GM18517 (cell line): ENCODE results near the gene SAMM50.
"Not testable (repeated sequence)": the region's sequence is repeated elsewhere in the genome, so short reads cannot be mapped to it uniquely, and the experiment has no call there.

Experiments
- ATAC-seq: cut with Tn5 transposase; IDR thresholded peaks from one replicate; pipeline ENCODE4 v1.9.1; 2021; ENCODE audit warnings: mild to moderate bottlenecking, moderate library complexity; ENCODE audit not compliant: unreplicated experiment

SAMM50 gene

DNA sequence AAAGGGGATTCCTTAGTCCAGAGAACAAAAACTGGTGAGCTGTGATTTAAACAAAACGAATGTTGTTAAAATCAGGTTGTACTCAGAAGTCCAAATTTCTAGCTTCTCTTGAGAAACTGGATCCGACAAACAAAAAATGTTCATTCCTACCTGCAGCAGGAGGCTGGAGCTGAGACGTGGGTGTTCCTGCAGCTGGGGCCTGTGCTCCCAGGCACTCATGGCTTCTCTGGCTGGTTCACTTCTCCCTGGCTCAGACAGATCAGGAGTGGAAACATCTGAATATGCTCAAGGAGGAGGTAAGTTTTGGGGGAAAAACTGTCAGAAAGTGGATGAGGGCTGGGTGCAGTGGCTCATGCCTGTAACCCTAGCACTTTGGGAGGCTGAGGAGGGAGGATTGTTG lies 44.1 kb downstream of the SAMM50 start:
- no peak for ATAC-seq

GRCh38 chr22:44000123-44000522 lies 44.9 kb downstream of the SAMM50 start:
- no peak for ATAC-seq

GRCh38 chr22:44001521-44001920 lies 46.3 kb downstream of the SAMM50 start:
- ATAC-seq = no peak

- ATAC-seq = no peak
Measured at GRCh38 chr22:44002324-44002723, 47.1 kb downstream of the SAMM50 start.

DNA sequence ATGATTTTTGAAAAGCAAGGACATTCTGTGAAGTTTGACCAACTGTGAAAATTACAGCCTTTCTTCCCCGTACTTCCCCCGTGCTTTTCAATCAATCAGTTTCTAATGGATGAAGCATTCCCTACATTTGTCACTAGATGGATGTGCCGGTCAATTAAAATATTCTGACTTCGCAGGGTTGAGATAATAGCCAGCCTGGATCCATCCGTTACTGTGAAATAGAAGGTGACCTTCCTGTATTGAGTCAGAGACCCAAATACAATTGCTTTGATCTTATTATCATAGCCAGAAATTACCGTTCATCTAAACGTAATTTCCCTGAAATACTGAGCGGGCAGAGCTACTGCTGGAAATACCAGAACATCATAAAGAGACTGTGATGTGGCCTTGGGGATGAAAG lies 47.8 kb downstream of the SAMM50 start:
- ATAC-seq = no peak

DNA sequence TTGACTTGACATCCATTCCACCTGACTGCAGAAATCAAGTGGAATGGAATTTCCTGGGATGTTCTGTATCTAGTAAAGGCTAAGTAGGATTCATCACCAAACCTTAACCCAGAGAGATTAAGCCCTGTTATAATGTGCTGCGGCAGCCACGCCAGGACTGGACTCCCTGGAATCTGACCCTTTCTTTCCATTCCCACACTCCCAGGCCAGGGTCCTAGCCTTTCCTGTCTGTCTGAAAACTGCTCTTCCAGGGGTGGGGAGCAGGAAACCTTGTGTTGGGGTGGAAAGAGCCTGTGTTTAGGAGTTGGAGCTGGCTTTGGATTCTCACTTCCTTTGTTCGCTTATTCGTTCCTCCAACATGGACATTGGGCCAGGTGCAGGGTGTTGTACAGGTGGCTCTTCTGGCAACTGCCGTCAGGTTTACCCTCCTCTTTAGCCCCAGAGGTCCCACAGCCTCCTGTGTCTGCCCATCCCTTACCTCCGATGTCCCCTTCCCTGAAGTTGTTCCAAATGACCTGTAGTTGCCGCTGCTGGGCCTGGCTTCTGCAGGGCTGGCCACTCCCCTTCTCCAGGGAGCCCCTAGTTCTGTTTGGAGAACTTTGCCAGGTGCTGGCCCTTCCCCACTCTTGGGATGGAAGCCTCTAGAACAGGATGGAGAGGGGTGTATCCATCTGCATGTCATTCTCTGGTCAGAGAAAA lies 48.3 kb downstream of the SAMM50 start:
- ATAC-seq = no peak

DNA sequence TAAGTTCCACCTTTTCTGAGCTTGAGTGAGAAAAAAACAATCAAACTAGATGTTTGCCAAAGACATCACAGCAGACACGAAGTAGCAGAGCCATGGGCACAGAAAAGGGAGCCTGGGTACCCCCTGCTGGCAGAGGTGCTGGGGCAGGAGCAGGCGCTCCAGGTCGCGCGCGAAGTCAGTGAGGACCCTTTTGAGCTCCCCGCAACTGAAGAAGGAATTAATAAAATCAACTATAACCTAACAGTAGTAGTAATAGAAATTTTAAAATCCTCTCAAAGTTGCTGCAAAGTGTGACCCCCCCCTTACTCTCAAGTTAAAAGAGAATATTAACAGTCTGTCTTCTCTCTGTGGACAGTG lies 48.8 kb downstream of the SAMM50 start:
- no peak for ATAC-seq

GRCh38 chr22:44005524-44005923 lies 50.3 kb downstream of the SAMM50 start:
- no peak for ATAC-seq

GRCh38 chr22:44012162-44012561 lies 56.9 kb downstream of the SAMM50 start:
- no peak for ATAC-seq

DNA sequence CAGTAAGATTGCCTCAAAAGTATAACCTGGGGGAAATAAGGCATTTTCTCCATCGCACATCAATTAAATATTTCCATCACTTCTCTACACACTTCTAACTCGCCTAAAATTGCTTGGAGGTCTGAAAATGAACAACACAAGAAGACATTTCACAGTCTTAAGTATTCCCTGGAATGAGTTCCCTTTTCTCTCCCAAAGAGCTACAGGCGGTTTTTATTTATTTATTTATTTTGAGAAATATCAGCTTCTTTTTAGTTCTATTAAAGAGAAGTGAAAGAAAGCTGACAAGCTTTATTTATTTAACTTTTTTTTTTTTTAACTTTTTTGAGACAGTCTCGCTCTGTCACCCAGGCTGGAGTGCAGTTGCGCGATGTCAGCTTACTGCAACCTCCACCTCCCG lies 57.3 kb downstream of the SAMM50 start:
- ATAC-seq = no peak

- ATAC-seq = no peak
Measured at GRCh38 chr22:44014241-44014640, 59.0 kb downstream of the SAMM50 start.

- not testable (repeated sequence) for ATAC-seq
Measured at GRCh38 chr22:44016586-44016985, 61.3 kb downstream of the SAMM50 start.

- no peak for ATAC-seq
Measured at GRCh38 chr22:44018594-44018993, 63.4 kb downstream of the SAMM50 start.

GRCh38 chr22:44019416-44019815 lies 64.2 kb downstream of the SAMM50 start:
- no peak for ATAC-seq

- ATAC-seq = no peak
Measured at GRCh38 chr22:44019846-44020245, 64.6 kb downstream of the SAMM50 start.

DNA sequence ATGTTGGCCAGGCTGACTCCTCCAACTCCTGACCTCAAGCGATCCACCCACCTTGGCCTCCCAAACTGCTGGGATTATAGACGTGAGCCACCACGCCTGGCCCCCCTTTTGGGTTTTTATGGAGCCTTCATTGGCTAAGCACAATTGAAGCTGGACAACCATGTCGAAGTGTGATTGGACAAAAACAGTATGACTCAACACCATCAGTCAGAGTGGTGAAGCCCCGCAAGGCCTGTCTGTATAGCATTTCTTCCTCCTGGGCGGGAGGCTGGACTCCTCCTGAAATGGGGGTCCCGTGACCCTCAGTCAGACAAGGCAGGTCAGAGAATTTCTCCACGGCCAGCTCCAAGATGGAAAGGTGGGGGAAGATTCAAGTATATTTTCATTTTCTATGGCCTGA lies 65.7 kb downstream of the SAMM50 start:
- no peak for ATAC-seq

- no peak for ATAC-seq
Measured at GRCh38 chr22:44023404-44024287, 68.4 kb downstream of the SAMM50 start.

GRCh38 chr22:44024288-44024921 lies 69.2 kb downstream of the SAMM50 start, which contains the start of gene PARVB:
PARVB (plus strand) TSS chr22:44024302; CDS start chr22:44024340, 38 bp downstream.
- ATAC-seq = no peak

- peak; percentile 59 for ATAC-seq
Measured at GRCh38 chr22:44025171-44026065, 70.2 kb downstream of the SAMM50 start.

- ATAC-seq = no peak
Measured at GRCh38 chr22:44026066-44026629, 70.9 kb downstream of the SAMM50 start.
